Superior temporal gyrus (tissue), 1 donor: ENCODE measurements around the gene CCDC116.
A peak's percentile ranks its signal among the peaks of the same experiment; 100 is the strongest.
"Not testable (repeated sequence)": the region's sequence is repeated elsewhere in the genome, so short reads cannot be mapped to it uniquely, and the experiment has no call there.

Experiments used
- DNase-seq: peaks from one replicate; pipeline ENCODE4 v3.0.0-alpha.2; 2016; ENCODE audit errors: extremely low spot score

CCDC116 gene

DNA sequence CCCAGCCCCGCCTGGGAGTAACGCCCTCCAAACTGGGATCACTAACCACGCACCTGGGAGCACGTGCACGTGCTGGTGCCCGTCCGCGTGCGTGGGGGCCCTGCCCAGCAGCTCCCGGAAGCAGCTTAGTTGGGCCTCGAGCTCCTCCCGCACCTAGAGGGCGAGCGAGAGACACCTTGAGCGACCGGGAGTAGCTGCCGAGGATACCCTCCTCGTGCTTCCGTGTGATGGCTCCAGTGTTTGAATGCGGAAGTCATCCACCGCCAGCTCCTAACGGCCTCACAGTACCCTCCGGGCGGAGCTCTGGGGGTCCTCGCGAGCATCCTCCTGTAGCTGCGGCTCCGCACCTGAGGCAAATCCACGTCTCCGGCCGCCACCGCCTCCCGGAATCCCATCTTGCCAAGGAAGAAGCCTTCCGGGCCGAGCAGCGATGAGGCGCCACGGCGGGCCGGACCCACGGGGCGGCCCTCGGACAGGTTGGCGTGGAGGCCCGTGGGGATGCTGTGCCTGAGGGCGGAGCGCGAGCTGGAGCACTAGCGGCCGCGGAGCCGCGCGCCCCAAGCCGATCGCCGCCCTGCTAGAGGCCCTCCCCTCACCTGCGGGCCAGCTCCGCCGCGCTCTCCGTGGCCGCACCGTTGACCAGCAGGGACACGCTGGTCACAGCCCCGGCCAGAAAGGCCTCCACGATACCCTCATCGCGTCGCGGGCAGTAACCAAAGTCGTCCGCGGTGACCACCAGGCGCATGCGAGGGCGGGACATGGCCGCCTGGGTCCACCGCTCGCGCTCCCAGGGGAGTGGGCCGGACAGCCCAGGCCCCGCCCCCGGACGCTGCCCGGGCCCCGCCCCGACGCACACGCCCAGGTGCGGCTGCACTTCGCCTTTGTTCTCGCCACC lies 3.1 kb upstream of the CCDC116 start, which contains the start of gene YDJC:
YDJC (minus strand) TSS at position 768 of the 895 bp plus-strand sequence; CDS start at position 760, 8 bp downstream.
- DNase-seq, result peak; percentile 91

DNA sequence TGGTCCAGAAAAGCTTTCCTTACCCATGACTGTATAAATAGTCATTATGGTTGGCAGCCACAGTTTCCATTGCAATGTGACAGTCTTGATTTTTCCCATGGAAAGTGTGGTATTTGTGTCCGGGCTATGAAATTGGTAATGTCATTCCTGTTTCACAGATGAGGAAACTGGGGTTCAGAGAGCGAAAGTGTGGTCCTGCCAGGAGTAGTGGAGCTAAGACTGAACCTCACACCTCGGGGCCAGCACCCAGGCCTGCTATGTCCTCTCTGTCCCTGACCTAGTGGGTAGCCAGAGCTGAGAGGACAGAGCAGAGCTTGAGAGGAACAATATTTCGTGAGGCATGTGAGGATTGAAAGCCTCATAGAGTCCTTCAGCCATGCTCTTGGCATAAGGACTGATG lies 1.5 kb upstream of the CCDC116 start:
- no peak for DNase-seq

DNA sequence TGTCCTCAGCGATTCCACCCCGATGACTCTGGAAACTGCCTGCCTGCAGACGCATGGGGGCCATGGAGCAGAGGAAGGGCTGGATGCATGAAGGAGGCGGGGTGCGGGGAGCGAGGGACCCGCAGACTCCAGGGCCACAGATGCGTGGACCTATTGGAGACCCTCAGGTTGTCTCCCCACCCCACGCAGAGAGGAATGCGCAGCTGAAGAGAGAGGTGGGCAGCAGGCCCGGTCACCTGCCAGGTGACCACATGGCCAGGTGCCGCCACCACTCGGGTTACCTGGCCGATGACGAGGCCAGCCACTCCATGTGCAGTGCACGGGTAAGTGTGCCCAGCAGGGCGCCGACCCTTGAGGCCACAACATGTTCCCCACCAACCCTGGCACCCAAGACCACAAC lies 371 bp downstream of the CCDC116 start:
- no peak for DNase-seq

DNA sequence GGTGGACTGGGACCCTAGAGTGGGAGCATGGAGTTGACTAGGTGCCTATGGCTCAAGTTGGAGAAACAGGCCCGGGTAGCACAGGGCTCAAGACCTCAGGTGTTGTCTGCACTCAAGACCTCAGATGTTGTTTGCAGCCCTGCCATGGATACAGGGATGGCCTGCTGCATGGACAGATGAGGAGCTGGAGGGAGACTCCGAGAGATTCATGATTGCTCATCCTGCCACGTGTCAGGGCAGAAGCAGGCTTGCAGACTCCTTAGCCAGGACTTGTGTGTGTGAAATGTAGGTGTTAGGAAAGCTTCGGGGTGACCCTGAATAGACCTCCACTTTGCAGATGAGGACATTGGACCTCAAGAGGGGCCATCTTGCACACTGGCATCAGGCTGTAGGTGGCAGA lies 921 bp downstream of the CCDC116 start:
- no peak for DNase-seq

DNA sequence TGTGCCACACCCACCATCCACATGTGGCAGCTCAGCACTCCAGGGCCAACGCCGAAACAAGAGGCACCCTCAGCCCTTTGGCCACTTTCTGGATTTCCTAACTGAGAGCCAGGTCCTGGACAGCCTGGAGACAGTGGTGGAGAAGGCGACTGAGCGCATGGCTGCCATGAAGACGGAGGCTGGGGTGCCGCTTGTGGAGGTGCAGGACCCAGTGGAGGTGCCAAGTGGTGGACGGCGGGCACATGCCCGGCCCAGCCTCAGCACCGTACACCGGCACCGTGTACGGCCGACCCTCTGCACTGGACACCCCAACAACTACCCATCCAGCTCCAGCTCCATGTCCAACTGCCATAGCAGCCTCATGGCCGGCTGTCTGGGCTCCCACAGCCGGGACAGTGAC lies 1.5 kb downstream of the CCDC116 start:
- DNase-seq, result no peak

DNA sequence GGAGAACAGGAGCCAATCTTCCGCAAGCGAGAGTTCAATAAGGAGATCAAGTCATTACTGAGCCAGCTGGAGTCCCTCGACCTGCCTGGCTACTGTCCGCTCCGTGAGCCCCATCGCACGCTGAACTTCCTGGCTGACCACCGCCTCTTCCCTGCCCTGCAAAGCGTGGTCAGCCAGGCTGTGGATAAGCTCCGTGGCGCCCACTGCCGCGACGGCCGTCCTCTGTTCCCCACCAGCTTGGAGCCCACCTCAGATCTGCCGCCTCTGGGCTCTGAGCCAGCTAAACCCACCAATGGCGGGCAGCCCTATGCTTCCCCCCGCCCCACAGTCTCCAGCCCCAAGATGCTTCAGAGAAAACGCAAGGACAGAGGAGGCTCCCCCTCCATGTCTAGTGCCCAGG lies 2.3 kb downstream of the CCDC116 start:
- DNase-seq, result no peak

DNA sequence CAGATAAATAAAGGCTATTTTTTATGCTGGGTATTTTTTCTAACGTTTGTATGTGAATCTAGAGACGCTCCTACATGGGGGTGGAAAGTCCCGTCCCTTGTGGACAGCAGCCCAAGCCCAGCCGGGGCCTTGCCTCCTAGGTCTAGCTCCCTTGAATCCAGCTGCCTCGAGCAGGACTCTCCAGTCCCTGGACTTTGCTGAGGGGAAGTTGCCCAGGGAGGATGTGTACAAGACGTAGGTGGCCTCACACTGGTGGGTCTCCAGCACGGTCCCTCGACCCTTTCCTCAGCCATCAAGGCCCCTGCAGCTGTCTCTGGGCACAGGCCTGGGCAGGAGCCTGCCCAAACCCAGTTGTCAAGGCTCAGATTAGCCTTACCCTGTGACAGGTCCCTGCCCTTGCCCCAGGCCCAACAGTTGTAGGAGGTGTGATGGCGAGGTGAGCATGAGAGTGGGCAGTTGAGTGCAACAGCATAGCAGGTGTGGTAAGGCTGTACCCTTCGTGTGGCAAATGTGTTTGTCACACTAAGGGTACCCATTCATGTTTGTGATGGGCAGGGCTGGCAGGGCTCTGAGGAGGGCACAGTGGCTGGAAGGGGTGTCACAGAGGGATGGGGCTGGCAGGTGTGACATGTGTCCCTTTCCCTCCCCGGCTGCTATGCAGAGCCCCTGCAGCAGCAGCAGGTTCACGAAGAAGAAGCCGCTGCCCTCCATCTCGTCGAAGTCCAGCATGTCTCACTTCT lies 3.4 kb downstream of the CCDC116 start:
- DNase-seq, result no peak

DNA sequence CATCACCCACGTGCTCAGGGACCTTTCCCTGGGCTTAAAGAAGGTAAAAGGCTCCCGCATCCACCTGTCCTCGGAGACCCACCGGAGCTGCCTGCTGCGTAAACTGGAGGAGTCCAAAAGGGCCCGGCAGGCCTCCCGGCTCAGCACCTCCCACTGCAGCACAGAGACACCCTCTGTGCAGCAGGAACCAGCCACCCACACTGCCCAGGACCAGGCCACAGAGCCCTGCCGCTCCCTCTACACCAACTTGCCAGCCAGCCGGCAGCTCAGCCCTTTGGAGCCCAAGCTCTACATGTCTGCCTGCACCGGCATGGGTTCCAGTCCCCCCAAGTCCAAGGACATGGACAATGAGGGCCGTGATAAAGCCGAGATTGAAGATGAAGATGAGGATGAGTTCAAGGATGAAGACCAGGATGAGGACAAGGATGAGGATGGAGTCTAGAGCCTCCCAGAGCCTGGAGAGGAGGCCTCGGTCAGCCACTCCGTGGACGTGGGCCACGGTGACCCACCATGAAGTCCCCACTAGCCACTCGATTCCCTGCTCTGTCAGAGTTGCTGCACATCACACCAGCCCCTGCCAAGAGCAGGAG lies 4.2 kb downstream of the CCDC116 start:
- no peak for DNase-seq

DNA sequence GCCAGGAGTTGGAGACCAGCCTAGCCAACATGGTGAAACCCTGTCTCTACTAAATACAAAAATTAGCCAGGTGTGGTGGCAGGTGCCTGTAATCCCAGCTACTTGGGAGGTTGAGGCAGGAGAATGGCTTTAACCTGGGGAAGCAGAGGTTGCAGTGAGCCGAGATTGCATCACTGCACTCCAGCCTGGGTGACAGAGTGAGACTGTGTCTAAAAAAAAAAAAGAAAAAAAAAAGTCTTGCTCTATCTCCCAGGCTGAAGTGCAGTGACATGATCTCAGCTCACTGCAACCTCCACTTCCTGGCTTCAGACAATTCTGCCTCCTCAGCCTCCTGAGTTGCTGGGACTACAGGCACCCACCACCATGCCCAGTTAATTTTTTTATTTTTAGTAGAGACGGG lies 4.9 kb downstream of the CCDC116 start:
- DNase-seq, result not testable (repeated sequence)

DNA sequence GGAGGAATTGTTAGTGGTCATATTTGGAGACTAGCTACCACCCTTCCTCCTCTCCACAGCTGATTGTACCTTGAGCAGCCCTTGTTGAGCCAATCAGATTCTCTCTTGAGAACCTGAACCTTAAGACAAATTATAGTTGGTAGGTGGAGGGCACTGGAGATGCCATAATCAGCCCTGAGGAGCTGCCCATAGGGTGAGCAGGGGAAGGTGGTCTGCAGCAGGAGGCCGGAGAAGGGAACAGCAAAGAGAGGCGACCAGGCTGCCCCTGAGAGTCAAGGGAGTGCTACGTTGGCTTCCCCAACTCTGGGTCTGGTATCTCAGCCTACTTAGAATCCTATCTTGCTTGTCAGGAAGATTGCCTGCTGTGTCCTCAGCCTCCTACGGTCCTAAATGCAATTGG lies 6.8 kb downstream of the CCDC116 start:
- no peak for DNase-seq

DNA sequence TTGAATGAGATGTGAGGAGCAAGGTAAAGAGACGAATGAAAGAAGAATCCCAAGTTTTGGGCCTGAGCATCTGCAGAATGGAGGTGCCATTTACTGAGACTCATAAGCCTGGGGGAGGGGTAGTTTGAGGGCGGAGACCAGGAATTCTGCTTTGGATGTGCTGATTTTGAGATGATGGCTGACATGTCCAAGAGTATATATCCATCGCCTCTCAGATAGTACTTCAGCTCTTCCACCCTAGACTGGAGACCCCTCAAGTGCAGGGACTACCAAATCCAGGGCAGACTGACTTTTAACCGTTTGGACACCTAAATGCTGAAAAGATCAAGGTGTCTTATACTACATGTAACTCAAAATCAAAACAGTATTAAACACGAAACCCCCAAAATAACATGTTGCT lies 8.2 kb downstream of the CCDC116 start:
- no peak for DNase-seq

DNA sequence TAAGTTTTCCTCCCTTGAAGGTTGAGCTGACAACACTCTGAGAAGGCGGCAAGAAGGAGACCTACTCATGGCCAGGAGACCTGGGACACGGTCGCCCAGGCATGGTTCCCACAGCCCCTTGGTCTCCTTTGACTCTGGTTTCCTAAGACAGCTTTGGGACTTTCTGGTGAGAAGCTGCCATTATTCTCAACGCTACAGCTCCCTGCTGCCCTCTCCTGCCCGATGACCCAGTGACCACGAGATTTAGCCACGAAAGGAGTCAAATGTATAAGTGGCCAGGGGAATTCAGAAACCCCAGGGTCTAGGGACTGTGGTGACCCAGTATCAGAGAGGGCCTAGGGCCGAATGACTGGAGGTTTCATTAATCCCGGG lies 8.8 kb downstream of the CCDC116 start:
- peak; percentile 54 for DNase-seq

DNA sequence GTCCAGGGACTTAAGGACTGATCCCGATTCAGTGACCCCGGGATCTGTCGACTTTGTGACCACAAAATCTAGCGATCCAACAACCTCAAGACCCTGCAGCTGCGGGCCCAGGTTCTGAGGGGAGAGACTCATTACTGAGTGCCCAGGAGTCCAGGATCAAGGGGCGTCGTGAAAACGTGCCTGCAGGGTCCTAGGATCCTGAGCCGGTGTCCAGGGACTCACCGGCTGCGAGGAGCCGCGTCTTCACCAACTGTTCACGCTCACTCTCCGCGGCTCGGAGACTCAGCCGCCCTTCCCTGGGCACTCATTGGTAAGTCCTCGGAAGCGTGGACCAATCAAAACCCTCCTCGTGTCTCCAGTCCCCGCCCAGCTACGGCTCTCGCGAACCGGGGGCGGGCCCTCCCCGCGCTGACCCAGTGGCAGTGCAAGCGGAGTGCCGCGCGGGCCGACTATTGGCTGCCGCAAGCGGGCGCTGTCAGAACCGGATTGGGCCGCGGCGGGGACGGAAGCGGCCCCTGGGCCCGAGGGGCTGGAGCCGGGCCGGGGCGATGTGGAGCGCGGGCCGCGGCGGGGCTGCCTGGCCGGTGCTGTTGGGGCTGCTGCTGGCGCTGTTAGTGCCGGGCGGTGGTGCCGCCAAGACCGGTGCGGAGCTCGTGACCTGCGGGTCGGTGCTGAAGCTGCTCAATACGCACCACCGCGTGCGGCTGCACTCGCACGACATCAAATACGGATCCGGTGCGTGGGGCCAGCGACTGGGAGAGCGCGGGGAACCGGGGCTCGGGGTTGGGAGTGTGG lies 9.4 kb downstream of the CCDC116 start, which contains the start of gene SDF2L1:
SDF2L1 (plus strand) TSS at position 514 of the 795 bp plus-strand sequence; CDS start at position 549, 35 bp downstream.
- DNase-seq, result peak; percentile 99

DNA sequence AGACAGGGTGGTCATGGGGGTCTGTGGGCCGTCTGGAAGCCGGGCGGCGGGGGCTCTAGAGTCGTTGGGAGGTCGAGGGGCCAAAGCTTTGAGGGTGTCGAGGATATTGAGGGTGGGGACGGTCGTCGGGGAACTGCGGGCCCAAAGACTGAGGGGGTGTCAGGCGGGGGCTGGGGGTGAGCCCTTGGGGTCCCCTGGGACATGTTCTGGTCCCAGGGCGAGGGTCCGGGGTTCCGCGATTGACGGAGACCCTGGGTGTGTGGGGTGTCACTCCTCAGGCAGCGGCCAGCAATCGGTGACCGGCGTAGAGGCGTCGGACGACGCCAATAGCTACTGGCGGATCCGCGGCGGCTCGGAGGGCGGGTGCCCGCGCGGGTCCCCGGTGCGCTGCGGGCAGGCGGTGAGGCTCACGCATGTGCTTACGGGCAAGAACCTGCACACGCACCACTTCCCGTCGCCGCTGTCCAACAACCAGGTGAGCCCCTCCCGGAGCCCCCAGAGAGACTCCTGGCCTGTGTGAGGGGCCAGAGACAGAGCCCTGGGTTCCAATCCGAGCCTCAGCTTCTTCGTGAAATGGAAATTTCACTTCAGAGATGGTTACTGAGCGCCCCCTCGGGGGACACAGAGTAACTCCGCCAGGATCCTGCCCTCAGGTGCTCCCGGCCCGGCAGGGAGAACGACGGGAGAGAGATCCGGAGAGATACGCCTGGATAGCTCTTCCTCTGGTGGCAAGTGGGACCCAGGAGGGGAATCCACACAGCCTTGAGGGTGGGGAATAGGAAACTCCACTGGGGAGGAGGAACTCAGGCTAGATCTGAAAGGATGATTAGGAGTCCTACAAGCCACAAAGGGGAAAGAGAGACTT lies 10.3 kb downstream of the CCDC116 start:
- peak; percentile 62 for DNase-seq

DNA sequence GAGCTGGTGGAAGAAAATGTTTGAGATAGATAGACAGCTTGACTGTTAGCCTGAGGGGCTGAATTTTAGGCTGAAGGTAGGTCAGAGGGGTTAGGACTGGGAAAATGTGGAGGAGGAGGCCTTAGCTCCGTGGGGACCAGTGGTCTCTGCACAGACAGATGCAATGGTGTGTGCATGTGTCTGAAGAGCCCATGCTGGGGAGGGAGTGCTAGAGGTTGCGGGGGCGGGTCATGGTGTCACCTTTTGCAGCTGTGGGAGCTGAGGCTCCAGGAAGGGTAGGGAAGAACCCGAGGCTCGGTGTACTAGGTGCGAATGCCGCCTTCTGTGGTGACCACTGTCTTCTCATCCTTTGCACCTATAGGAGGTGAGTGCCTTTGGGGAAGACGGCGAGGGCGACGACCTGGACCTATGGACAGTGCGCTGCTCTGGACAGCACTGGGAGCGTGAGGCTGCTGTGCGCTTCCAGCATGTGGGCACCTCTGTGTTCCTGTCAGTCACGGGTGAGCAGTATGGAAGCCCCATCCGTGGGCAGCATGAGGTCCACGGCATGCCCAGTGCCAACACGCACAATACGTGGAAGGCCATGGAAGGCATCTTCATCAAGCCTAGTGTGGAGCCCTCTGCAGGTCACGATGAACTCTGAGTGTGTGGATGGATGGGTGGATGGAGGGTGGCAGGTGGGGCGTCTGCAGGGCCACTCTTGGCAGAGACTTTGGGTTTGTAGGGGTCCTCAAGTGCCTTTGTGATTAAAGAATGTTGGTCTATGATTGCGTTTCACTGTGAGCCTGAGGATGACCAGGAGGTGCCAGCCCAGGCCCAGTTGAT lies 11.2 kb downstream of the CCDC116 start:
- no peak for DNase-seq

DNA sequence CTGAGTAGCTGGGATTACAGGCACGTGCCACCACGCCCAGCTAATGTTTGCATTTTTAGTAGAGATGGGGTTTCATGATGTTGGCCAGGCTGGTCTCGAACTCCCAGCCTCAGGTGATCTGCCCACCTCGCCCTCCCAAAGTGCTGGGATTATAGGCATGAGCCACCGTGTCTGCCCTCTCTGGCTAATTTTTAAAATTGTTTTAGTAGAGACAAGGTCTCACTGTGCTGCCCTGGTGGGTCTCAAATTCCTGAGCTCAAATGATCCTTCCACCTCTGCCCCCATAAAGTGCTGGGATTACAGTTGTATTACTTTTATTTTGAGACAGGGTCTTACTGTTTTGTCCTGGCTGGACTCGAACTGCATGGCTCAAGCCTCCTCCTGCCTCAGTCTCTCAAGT lies 13.0 kb downstream of the CCDC116 start:
- DNase-seq, result not testable (repeated sequence)

DNA sequence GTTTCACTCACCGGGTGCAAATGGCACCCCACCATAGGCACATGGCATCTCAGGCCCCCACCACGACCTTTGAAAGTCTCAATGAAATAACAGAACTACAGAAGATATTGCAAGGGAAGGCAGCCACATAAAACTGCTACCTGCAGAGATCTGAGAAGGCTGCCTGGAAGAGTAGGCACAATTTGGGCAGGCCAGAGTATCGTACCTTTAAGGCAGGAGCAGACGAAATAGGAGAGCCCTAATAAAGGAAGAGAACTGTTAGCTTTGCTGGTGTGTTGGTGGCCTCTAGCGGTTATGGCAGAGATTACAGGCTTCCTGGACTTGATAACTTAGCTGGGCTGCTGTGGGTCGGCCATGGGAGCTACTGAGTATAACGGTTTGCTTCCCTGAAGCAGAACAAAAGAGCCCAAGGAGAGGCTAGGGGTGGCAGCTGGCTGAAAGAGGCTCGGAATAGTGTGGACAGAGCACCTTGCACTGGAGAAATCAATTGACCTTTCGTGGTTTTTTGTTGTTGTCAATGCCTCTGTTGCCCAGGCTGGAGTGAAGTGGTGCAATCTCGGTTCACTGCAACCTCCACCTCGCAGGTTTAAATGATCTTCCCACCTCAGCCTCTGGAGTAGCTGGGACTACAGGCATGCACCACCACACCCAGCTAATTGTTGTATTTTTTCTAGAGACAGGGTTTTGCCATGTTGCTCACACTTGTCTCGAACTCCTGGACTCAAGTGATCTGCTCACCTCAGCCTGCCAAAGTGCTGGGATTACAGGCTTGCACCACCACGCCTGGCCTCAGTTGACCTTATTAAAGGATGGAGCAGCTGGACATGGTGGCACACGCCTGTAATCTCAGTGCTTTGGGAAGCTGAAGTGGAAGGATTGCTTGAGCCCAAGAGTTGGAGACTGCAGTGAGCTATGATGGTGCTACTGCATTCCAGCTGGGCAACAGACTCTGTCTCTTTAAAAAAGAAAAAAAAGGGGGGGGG lies 14.3 kb downstream of the CCDC116 start:
- DNase-seq, result peak; percentile 94

DNA sequence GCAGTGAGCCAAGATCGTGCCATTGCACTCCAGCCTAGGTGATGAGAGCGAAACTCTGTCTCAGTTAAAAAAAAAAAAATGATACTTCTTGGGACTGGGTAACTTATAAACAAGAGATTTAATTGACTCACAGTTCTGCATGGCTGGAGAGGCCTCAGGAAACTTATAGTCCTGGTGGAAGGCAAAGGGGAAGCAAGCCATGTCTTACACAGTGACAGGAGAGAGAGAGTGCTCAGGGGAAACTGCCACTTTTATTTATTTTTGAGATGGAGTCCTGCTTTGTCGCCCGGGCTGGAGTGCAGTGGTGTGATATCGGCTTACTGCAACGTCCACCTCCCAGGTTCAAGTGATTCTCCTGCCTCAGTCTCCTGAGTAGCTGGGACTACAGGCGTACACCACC lies 17.7 kb downstream of the CCDC116 start:
- DNase-seq, result no peak
